ENCODE results near the gene GALNT7.

- TF ChIP-seq CTCF (IDR thresholded peaks at IDR 0.05) (no peak), EP300 (IDR thresholded peaks at IDR 0.05) (no peak)
Observed at GRCh38 chr4:173273941-173274340, 105.3 kb downstream of the GALNT7 start.

Measured in tibial nerve (tissue), 4 donors.